ENCODE results near the gene TMEM63B.
"Not testable (repeated sequence)": the region's sequence is repeated elsewhere in the genome, so short reads cannot be mapped to it uniquely, and the experiment has no call there.

Gene TMEM63B

DNA sequence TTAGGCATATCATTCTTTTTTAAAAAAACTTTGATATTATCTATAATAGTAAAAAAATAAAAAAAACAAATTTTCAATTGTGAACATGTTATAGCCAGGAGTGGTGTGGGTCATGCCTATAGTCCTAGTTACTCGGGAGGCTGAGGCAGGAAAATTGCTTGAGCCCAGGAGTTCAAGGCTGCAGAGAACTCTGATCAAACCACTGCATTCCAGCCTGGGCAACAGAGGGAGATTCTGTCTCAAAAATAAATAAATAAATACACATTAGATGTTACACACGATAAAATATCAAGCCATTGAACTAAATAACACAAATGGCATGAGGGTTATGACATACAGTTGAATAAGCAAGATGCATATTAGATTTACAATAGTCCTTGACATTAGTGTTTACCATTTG lies 61.5 kb downstream of the TMEM63B start:
- TF ChIP-seq, protein P1, sequence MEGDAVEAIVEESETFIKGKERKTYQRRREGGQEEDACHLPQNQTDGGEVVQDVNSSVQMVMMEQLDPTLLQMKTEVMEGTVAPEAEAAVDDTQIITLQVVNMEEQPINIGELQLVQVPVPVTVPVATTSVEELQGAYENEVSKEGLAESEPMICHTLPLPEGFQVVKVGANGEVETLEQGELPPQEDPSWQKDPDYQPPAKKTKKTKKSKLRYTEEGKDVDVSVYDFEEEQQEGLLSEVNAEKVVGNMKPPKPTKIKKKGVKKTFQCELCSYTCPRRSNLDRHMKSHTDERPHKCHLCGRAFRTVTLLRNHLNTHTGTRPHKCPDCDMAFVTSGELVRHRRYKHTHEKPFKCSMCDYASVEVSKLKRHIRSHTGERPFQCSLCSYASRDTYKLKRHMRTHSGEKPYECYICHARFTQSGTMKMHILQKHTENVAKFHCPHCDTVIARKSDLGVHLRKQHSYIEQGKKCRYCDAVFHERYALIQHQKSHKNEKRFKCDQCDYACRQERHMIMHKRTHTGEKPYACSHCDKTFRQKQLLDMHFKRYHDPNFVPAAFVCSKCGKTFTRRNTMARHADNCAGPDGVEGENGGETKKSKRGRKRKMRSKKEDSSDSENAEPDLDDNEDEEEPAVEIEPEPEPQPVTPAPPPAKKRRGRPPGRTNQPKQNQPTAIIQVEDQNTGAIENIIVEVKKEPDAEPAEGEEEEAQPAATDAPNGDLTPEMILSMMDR (conservative IDR thresholded peaks at IDR 0.05; ENCODE audit: low read length) = no peak
- no peak overlapping the region for H3K4me3 ChIP-seq (ENCODE audit: low read length)
- DNase-seq (ENCODE audit: low read depth) = no peak

DNA sequence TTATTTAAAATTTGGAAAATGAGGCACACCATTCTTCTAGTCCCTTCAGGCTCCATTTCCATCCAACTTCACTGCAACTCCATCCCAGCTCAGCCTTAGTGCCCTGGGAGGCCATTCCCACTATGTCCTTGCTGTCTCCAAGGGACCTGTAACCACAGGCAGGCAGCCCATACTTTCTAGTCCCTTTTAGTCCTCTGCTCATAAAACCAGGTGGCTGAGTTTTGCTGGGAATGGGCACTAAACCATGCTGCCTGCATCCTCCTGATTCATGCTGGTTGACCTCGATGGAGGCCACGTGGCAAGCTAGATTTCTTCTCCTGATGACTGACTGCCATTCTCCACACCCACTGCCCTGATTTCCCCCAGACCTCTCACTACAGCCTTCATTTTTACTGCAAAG lies 61.9 kb downstream of the TMEM63B start:
- no peak for DNase-seq (ENCODE audit: low read depth)
- TF ChIP-seq, protein P1 (conservative IDR thresholded peaks at IDR 0.05; ENCODE audit: low read length) = no peak

DNA sequence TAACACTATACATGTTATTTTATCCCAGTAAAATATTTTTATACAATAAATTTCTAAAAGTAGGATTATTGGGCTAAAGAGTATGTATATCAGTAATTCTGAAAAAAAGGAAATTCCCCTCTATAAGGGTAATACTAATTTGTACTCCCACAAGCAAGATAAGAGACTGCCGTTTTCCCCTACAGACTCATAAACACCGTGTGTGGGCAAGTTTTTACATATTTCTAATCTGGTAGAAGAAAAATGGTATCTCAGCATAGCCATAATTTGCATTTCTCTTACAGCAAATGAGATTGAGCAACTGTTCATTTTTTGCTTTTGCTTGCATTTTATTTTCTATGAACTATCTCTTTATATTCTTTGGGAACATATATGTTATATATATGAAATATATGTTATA lies 63.4 kb downstream of the TMEM63B start:
- H3K4me3 ChIP-seq (ENCODE audit: low read length) = no peak overlapping the region
- TF ChIP-seq, protein P1 (conservative IDR thresholded peaks at IDR 0.05; ENCODE audit: low read length) = no peak
- no peak for DNase-seq (ENCODE audit: low read depth)

More for the DNA sequence above, 61.9 kb downstream of the TMEM63B start:
- no peak overlapping the region for H3K4me3 ChIP-seq (ENCODE audit: low read length)

DNA sequence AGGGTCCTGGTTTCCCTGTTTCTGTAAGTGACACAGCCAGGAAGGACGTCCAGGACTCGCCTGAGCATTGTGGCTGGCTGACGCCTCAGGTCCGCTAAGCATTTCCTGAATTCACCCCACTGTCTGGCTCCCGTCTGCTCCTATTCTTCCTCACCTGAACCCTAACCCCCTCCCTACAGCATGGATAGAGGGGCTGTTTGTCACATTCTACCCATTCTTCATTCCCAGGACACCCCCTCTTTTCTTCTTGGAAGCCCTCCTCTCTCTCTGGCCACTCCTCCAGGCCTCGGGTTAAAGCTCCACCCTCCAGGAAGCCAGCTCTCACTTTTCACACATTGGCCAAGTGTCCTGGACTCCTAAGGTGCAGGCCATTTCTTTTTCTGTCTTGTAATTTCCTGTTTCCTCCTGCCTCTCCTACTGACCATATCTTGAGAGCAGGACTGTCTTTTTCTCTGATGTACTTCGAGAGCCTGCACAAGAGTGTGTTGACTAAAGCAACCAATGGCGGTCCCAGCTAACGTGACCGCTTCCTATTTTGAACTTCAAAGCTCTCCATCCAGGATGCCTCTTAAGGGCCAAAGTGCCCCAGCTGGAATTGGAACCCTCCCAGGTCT lies 65.2 kb downstream of the TMEM63B start:
- no peak overlapping the region for H3K4me3 ChIP-seq (ENCODE audit: low read length)
- TF ChIP-seq, protein P1 (conservative IDR thresholded peaks at IDR 0.05; ENCODE audit: low read length) = no peak
- no peak for DNase-seq (ENCODE audit: low read depth)

DNA sequence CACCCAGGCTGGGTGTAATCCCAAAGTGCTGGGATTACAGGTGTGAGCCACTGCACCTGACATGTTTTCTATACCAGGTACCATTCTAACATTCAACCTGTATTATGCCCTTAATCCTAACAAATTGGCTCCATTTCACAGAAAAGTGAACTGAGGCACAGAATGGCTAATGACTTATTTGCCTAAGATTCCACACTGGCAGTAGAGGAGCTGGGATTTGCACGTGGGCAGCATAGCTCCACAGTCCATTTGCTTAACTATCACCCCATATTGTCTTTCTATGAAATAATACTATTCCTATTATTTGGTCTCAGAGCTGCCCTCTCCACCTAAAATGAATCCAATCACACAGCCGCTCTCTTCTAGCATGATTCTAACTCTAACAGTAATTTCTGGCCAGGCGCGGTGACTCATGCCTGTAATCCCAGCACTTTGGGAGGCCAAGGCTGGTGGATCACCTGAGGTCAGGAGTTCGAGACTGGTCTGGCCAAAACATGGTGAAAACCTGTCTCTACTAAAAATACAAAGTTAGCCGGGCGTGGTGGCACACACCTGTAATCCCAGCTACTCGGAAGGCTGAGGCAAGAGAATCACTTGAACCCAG lies 66.1 kb downstream of the TMEM63B start:
- no peak for DNase-seq (ENCODE audit: low read depth)
- TF ChIP-seq, protein P1 (conservative IDR thresholded peaks at IDR 0.05; ENCODE audit: low read length) = no peak
- no peak overlapping the region for H3K4me3 ChIP-seq (ENCODE audit: low read length)

DNA sequence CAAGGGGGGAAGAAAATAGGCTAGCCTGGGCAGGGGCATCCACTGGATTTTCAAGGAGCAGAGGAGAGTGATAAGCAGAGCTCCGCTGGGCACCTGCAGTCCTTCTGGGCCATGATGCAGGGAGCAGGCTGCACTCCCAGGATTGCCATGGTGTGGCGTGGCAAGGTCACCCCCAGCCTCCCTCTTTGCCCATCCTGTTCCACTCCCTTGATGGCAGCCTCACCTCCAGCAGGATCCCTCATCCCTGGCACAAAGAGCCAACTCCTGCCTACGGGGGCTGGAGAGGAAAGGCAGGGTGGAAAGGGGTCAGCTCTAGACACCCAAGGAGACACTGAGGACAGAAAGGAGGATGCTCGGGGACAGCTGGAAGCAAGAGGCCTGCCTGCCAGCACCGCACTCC lies 67.0 kb downstream of the TMEM63B start:
- no peak overlapping the region for H3K4me3 ChIP-seq (ENCODE audit: low read length)
- no peak for DNase-seq (ENCODE audit: low read depth)
- TF ChIP-seq, protein P1 (conservative IDR thresholded peaks at IDR 0.05; ENCODE audit: low read length) = no peak

DNA sequence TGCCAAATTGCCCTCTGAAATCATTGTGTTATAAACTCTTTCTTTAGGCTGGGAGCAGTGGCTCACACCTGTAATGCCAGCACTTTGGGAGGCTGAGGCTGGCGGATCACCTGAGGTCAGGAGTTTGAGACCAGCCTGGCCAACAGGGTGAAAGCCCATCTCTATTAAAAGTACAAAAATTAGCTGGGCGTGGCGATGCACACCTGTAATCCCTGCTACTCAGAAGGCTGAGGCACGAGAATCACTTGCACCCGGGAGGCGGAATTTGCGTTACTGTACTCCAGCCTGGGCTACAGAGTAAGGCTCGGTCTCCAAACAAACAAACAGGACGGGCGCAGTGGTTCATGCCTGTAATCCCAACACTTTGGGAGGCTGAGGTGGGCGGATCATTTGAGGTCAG lies 69.0 kb downstream of the TMEM63B start:
- H3K4me3 ChIP-seq (ENCODE audit: low read length); DNase-seq (ENCODE audit: low read depth): not testable (repeated sequence)
